ENCODE data around the gene ARL14.
A peak's percentile ranks its signal among the peaks of the same experiment; 100 is the strongest.

The ARL14 gene

DNA sequence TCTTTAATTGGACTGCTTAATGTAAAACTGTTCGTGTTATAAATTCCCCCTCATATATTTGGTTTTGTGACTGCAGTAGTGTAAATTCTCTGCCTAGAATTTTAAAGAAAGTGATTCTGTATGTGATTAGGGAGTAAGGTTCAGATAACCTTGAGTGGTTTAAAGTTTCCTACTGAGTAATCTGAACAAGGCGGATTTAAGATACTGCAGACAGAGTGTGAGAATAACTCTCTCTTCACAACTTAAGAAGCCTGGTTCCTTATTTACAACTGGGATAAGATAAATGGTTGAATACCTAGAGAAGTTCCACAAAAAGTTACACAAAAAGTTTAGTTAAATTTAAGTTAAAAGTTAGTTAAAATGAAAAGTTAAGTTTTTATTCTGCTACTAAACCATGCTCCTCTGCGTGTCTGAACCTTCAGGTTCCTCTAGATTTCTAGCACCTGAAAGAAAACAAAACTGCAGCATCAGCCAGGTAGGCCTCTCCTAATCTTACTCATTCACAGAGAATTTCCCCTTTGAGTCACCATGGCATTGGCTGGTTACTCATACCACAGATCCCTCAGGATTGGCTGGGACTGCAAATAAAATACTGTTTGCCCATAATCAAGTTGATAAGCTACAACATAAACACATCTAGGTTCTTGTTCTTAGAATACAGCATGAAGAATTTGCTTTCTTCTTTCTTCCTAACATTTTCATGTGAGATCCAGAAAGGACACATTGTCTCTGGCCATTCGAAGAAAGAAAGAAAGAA lies at the start of gene ARL14:
Gene ARL14 (plus strand): TSS at position 614 of the 757 bp plus-strand sequence. CDS start 187 bp downstream, outside the sequence.
- peaks cover 22% of the 10 kb centered on the region for H3K4me1 ChIP-seq (ENCODE audit: control insufficient read depth, insufficient read depth, low read length)
- H3K4me3 ChIP-seq (ENCODE audit: low read depth, low read length): no peak within 1 kb of the TSS
- H3K9me3 ChIP-seq (ENCODE audit: control insufficient read depth, insufficient read depth, low read length): no peaks in the 10 kb centered on the region
- H3K9ac ChIP-seq (ENCODE audit: low read depth, low read length): no peak within 1 kb of the TSS; the same call in 1 of the 2 replicates
- H3K27ac ChIP-seq (ENCODE audit: low read depth, low read length): peak within 1 kb of the TSS; percentile 75
- no peaks in the 10 kb centered on the region for H3K36me3 ChIP-seq (ENCODE audit: control insufficient read depth, insufficient read depth, low read length)
- no peaks in the 10 kb centered on the region for H3K27me3 ChIP-seq (ENCODE audit: control insufficient read depth, insufficient read depth, low read length)

GRCh38 chr3:160629491-160629890 lies 47.5 kb upstream of the ARL14 start:
- Histone ChIP-seq H3K4me3 (ENCODE audit: low read depth, low read length) (no peak overlapping the region), H3K9ac (ENCODE audit: low read depth, low read length) (no peak overlapping the region), H3K27ac (ENCODE audit: low read depth, low read length) (no peak overlapping the region), H3K9me3 (ENCODE audit: control insufficient read depth, insufficient read depth, low read length) (no peaks in the 10 kb centered on the region), H3K27me3 (ENCODE audit: control insufficient read depth, insufficient read depth, low read length) (no peaks in the 10 kb centered on the region), H3K36me3 (ENCODE audit: control insufficient read depth, insufficient read depth, low read length) (no peaks in the 10 kb centered on the region), H3K4me1 (ENCODE audit: control insufficient read depth, insufficient read depth, low read length) (no peaks in the 10 kb centered on the region)

DNA sequence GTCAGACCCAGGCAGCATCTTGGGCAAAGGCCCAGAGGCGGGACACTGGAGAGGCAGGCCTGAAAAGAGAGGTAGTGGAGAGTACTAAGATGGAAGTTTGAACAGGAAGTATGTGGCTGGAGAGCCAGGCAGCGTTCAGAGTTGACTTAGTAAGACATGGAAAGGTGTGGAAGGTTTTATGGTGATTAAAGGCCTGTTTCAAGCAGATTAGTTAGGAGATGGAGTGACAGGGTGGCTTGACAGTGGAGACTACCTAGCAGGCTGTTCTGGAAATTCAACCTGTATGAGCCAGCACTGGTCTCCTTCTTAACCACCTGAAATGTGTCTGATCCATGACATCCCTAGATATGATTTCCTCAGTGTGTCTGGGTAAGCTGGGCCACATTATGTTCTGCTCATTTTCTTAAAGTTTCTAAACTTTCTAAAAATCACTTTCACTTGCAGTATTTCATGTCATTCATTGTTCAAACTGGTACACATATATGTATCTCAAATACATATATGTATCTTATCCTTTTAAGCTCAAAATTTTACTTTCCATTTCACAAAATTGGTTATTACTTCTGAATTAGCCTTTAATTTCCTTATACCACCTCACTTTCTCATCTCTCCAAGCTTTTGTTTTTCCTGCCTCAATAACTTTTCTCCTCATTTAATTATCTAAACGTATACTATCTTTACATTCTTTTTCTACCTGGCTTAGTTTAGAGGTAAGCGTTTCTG lies 43.4 kb upstream of the ARL14 start:
- H3K27ac ChIP-seq (ENCODE audit: low read depth, low read length): no peak overlapping the region
- H3K27me3 ChIP-seq (ENCODE audit: control insufficient read depth, insufficient read depth, low read length): no peaks in the 10 kb centered on the region
- H3K9ac ChIP-seq (ENCODE audit: low read depth, low read length): no peak overlapping the region
- no peak overlapping the region for H3K4me3 ChIP-seq (ENCODE audit: low read depth, low read length)
- no peaks in the 10 kb centered on the region for H3K9me3 ChIP-seq (ENCODE audit: control insufficient read depth, insufficient read depth, low read length)
- H3K36me3 ChIP-seq (ENCODE audit: control insufficient read depth, insufficient read depth, low read length): no peaks in the 10 kb centered on the region
- peaks cover 3% of the 10 kb centered on the region; the same call in 1 of the 2 replicates for H3K4me1 ChIP-seq (ENCODE audit: control insufficient read depth, insufficient read depth, low read length)

DNA sequence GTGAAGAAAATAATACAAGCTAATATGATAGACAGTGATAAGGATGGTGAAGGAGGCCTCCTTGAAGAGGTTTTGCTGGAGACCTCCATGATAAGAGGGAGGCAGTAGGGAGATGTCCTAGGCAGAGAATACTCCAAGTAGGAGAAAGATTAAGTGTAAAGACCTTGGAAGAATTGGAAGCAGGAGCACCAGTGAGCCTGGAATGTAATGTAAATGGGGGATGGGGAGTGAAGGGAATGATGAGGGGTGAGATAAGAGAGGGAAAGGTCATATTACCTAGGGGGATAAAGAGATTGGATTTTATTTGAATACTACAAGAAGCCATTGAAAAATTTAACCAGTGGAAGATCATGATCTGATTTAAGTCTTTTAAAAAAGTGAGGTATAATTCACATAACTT lies 41.7 kb upstream of the ARL14 start:
- Histone ChIP-seq H3K9me3 (ENCODE audit: control insufficient read depth, insufficient read depth, low read length) (no peaks in the 10 kb centered on the region), H3K4me1 (ENCODE audit: control insufficient read depth, insufficient read depth, low read length) (peaks cover 3% of the 10 kb centered on the region; the same call in 1 of the 2 replicates), H3K9ac (ENCODE audit: low read depth, low read length) (no peak overlapping the region), H3K4me3 (ENCODE audit: low read depth, low read length) (no peak overlapping the region), H3K27ac (ENCODE audit: low read depth, low read length) (no peak overlapping the region), H3K27me3 (ENCODE audit: control insufficient read depth, insufficient read depth, low read length) (no peaks in the 10 kb centered on the region), H3K36me3 (ENCODE audit: control insufficient read depth, insufficient read depth, low read length) (no peaks in the 10 kb centered on the region)

DNA sequence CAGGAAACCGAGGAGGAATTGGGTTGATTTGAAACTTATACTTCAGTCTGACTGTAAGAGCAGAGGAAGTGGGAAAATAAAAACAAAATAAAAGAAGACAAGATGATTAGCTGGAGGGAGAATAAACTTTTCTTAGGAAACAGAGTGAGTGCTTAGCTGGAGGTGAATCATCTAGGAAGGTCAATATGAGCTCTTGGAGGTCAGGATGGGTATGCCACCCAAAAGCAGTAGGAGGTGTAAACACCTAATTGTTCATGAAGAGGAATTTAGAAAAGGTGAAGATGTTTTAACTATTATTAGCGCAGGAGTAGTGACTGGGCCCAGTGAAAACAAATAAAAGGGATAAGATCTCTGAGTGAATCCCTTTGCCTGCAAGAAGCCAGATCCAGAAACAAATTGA lies 39.9 kb upstream of the ARL14 start:
- H3K36me3 ChIP-seq (ENCODE audit: control insufficient read depth, insufficient read depth, low read length): no peaks in the 10 kb centered on the region
- no peak overlapping the region for H3K9ac ChIP-seq (ENCODE audit: low read depth, low read length)
- no peaks in the 10 kb centered on the region for H3K27me3 ChIP-seq (ENCODE audit: control insufficient read depth, insufficient read depth, low read length)
- no peak overlapping the region for H3K4me3 ChIP-seq (ENCODE audit: low read depth, low read length)
- H3K27ac ChIP-seq (ENCODE audit: low read depth, low read length): no peak overlapping the region
- peaks cover 3% of the 10 kb centered on the region; the same call in 1 of the 2 replicates for H3K4me1 ChIP-seq (ENCODE audit: control insufficient read depth, insufficient read depth, low read length)
- no peaks in the 10 kb centered on the region for H3K9me3 ChIP-seq (ENCODE audit: control insufficient read depth, insufficient read depth, low read length)

DNA sequence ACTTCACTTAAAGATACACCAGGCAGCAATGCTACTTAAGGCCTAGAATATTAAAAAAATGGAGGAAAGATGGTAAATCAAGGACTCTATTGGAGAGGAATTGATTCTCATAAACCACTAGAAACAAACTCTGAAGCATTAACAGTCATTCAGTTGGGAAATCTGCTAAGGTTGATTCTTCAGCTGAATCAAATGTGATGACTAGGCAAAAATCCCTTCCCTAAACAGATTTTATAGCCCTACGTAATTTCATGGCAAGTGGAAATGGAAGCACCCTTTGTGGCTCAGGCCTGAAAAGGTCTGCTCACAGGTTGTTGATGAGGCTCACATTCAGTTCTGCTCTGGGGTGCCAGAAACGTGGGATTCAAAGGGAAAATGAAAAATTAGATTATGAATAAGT lies 38.8 kb upstream of the ARL14 start:
- Histone ChIP-seq H3K4me1 (ENCODE audit: control insufficient read depth, insufficient read depth, low read length) (peaks cover 3% of the 10 kb centered on the region; the same call in 1 of the 2 replicates), H3K27ac (ENCODE audit: low read depth, low read length) (no peak overlapping the region), H3K9ac (ENCODE audit: low read depth, low read length) (no peak overlapping the region)

GRCh38 chr3:160641665-160642309 lies 35.2 kb upstream of the ARL14 start:
- no peak overlapping the region for H3K9ac ChIP-seq (ENCODE audit: low read depth, low read length)
- H3K27ac ChIP-seq (ENCODE audit: low read depth, low read length): no peak overlapping the region
- H3K4me1 ChIP-seq (ENCODE audit: control insufficient read depth, insufficient read depth, low read length): no peaks in the 10 kb centered on the region; the same call in 1 of the 2 replicates

More for the DNA sequence above, 38.8 kb upstream of the ARL14 start:
- H3K4me3 ChIP-seq (ENCODE audit: low read depth, low read length): no peak overlapping the region
- no peaks in the 10 kb centered on the region for H3K27me3 ChIP-seq (ENCODE audit: control insufficient read depth, insufficient read depth, low read length)
- H3K9me3 ChIP-seq (ENCODE audit: control insufficient read depth, insufficient read depth, low read length): no peaks in the 10 kb centered on the region
- H3K36me3 ChIP-seq (ENCODE audit: control insufficient read depth, insufficient read depth, low read length): no peaks in the 10 kb centered on the region

DNA sequence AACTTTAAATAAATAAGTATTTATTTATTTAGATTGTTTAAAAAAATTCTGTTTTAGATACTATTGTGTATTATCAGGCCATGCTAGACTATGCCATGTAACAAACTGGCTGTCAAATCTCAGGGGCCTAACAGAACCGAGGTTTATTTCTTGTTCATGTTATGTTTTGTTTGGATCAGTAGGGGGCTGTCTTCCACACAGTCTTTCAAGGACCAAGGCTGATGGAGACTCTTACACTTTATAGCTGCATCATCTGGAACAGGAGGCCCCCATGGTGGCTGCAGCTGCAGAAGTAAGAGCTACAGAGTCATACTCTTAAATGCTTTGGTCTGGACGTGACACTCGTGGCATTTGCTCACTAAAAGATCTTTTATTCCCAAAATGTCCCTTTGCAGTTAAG lies 33.0 kb upstream of the ARL14 start:
- no peaks in the 10 kb centered on the region for H3K36me3 ChIP-seq (ENCODE audit: control insufficient read depth, insufficient read depth, low read length)
- no peak overlapping the region for H3K27ac ChIP-seq (ENCODE audit: low read depth, low read length)
- no peaks in the 10 kb centered on the region; the same call in 1 of the 2 replicates for H3K4me1 ChIP-seq (ENCODE audit: control insufficient read depth, insufficient read depth, low read length)
- no peaks in the 10 kb centered on the region for H3K27me3 ChIP-seq (ENCODE audit: control insufficient read depth, insufficient read depth, low read length)
- H3K9ac ChIP-seq (ENCODE audit: low read depth, low read length): no peak overlapping the region
- no peak overlapping the region for H3K4me3 ChIP-seq (ENCODE audit: low read depth, low read length)
- H3K9me3 ChIP-seq (ENCODE audit: control insufficient read depth, insufficient read depth, low read length): no peaks in the 10 kb centered on the region

More at GRCh38 chr3:160641665-160642309, 35.2 kb upstream of the ARL14 start:
- Histone ChIP-seq H3K36me3 (ENCODE audit: control insufficient read depth, insufficient read depth, low read length) (no peaks in the 10 kb centered on the region), H3K27me3 (ENCODE audit: control insufficient read depth, insufficient read depth, low read length) (no peaks in the 10 kb centered on the region), H3K9me3 (ENCODE audit: control insufficient read depth, insufficient read depth, low read length) (no peaks in the 10 kb centered on the region), H3K4me3 (ENCODE audit: low read depth, low read length) (no peak overlapping the region)

GRCh38 chr3:160644491-160644890 lies 32.5 kb upstream of the ARL14 start:
- Histone ChIP-seq H3K9ac (ENCODE audit: low read depth, low read length) (no peak overlapping the region), H3K4me3 (ENCODE audit: low read depth, low read length) (no peak overlapping the region), H3K4me1 (ENCODE audit: control insufficient read depth, insufficient read depth, low read length) (no peaks in the 10 kb centered on the region; the same call in 1 of the 2 replicates), H3K27ac (ENCODE audit: low read depth, low read length) (no peak overlapping the region), H3K36me3 (ENCODE audit: control insufficient read depth, insufficient read depth, low read length) (no peaks in the 10 kb centered on the region), H3K9me3 (ENCODE audit: control insufficient read depth, insufficient read depth, low read length) (no peaks in the 10 kb centered on the region), H3K27me3 (ENCODE audit: control insufficient read depth, insufficient read depth, low read length) (no peaks in the 10 kb centered on the region)

GRCh38 chr3:160648701-160649100 lies 28.3 kb upstream of the ARL14 start:
- Histone ChIP-seq H3K9me3 (ENCODE audit: control insufficient read depth, insufficient read depth, low read length) (peaks cover 4% of the 10 kb centered on the region; the same call in 1 of the 2 replicates), H3K4me3 (ENCODE audit: low read depth, low read length) (no peak overlapping the region), H3K4me1 (ENCODE audit: control insufficient read depth, insufficient read depth, low read length) (no peaks in the 10 kb centered on the region), H3K36me3 (ENCODE audit: control insufficient read depth, insufficient read depth, low read length) (no peaks in the 10 kb centered on the region), H3K9ac (ENCODE audit: low read depth, low read length) (no peak overlapping the region), H3K27ac (ENCODE audit: low read depth, low read length) (no peak overlapping the region), H3K27me3 (ENCODE audit: control insufficient read depth, insufficient read depth, low read length) (no peaks in the 10 kb centered on the region)
